ENCODE measurements around the gene FMC1.

The FMC1 gene

GRCh38 chr7:139374246-139374645 is 33.1 kb downstream of the FMC1 start:
- no peak for DNase-seq (ENCODE audit: low spot score)

GRCh38 chr7:139382439-139382838 is 41.3 kb downstream of the FMC1 start:
- no peak for DNase-seq (ENCODE audit: low spot score)

- no peak for DNase-seq (ENCODE audit: low spot score)
Observed at GRCh38 chr7:139384611-139385010, 43.5 kb downstream of the FMC1 start.

GRCh38 chr7:139387594-139387993 is 46.5 kb downstream of the FMC1 start:
- DNase-seq (ENCODE audit: low spot score): no peak

GRCh38 chr7:139389091-139389490 is 48.0 kb downstream of the FMC1 start:
- DNase-seq (ENCODE audit: low spot score): no peak

- DNase-seq (ENCODE audit: low spot score): no peak
Observed at GRCh38 chr7:139389774-139390173, 48.6 kb downstream of the FMC1 start.

GRCh38 chr7:139393621-139394211 is 52.6 kb downstream of the FMC1 start:
- DNase-seq (ENCODE audit: low spot score): no peak

- peak; percentile 22 for DNase-seq (ENCODE audit: low spot score)
Observed at GRCh38 chr7:139394540-139394939, 53.4 kb downstream of the FMC1 start.
